ENCODE results near the gene GSS.
"Not testable (repeated sequence)": the region's sequence is repeated elsewhere in the genome, so short reads cannot be mapped to it uniquely, and the experiment has no call there.

Gene GSS

DNA sequence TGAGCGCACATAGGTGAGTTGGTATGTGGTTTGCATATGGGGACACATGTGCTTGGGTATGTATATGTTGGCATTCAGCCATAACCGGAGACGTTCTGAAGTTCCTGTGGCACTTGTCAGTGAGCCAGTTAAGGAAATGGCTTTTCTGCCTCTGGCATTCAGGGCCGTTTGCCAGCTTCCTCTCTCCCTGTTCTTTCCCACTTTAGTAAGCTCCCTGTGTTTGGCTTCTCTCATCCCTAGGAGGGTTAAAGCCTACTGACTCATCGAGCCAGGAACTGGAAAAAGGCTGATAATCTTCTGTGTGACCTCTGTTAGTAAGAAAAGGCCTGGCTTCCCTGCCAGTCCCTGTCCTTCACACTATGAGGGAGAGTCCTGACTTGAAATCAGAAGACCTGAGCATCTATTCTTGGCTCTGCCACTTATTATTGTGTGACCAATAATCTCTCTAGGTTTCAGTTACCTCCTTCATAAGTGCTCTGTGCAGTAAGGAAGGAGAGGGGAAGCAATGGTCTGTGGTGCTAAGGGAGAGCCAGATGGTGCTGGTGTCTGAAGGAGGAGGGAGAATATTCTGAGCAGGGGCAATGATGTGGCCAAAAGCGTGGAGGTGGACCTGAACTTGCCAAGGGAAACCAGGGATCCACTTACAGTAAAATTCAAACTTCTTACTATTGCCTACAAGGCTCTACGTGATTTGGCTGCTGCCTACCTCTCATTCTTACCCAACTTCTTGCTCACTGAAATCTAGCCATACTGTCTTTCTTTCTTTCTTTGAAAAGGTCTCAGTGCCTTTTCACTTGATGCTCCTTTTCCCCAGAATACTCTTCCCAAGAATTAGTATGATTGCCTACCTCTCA, 47.8 kb downstream of the GSS start:
- DNase-seq (ENCODE audit: low read depth), result peak; percentile 98

DNA sequence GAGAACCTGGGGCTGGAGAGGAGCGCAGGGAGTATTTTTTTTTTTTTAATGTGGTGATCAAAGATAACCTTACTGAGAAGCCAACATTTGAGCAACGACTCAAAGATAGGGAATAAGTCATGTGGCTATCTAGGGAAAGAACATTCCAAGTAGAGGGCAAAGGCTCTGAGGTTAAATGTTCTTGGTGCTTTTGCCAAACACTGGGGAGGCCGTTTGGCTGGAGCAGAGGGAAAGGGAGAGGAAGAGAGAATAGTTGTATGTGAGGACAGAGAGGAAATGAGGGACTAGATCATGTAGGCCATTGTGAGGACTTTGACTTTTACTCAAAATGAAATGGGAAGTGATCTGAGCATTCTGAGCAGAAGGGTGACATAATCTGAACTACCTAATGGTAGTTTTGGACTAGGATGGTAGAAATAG, 51.4 kb downstream of the GSS start:
- no peak for DNase-seq (ENCODE audit: low read depth)

DNA sequence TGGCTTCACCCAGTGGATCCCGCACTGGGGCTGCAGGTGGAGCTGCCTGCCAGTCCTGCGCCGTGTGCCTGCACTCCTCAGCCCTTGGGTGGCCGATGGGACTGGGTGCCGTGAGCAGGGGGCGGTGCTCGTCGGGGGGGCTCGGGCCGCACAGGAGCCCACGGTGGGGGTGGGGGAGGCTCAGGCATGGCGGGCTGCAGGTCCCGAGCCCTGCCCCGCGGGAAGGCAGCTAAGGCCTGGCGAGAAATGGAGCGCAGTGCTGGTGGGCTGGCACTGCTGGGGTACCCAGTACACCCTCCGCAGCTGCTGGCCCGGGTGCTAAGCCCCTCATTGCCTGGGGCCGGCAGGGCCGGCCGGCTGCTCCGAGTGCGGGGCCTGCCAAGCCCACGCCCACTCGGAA, 56.9 kb downstream of the GSS start:
- DNase-seq (ENCODE audit: low read depth), result not testable (repeated sequence)

DNA sequence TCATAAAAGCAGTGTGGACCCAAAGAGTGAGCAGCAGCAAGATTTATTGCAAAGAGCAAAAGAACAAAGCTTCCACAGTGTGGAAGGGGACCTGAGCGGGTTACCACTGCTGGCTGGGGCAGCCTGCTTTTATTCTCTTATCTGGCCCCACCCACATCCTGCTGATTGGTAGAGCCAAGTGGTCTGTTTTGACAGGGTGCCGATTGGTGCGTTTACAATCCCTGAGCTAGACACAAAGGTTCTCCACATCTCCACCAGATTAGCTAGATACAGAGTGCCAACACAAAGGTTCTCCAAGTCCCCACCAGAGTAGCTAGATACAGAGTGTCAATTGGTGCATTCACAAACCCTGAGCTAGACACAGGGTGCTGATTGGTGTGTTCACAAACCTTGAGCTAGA, 57.5 kb downstream of the GSS start:
- not testable (repeated sequence) for DNase-seq (ENCODE audit: low read depth)

DNA sequence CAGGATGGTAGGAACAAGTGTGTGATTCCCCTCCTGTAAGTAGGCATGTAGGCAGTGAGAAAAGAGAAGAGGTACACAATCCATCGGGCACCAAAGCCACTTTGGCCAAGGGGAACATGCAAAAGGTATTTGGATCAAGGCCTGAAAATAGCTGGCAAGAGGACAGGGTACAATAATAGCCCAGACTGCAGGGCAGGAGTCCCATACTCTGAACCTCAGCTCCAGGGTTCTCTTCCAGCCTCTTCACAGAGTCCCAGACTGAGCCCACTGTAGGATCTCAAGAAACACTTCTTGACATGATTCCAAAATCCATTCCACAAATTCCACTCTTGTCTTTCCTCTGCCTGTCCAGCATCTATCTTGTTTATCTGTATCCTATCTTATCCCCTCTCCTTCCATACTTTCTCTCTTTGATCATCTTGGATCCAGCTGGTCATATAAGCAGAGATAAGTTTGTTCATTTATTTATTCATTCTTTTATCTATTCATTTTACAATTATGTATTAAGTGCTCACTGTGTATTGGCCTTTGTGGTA, 59.5 kb downstream of the GSS start:
- DNase-seq (ENCODE audit: low read depth), result peak; percentile 68

DNA sequence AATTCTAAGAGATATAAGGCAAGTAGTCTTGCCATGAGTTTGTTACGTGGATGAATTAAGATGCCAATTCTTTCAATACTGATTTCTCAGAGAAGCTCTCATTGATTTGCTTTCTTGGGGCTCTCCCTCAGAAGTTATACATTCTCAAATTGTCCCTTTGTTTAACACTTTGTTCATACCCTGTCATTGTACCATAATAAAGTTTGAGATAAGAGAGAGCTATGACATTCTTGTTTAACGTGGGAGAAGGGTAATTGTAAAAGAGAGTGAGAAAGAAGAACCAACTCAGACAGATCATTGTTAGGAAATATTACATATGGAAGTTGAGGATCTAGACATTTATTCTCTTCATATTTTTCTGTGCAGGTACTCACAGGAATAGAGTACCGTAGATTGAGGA, 60.1 kb downstream of the GSS start:
- DNase-seq (ENCODE audit: low read depth), result no peak

DNA sequence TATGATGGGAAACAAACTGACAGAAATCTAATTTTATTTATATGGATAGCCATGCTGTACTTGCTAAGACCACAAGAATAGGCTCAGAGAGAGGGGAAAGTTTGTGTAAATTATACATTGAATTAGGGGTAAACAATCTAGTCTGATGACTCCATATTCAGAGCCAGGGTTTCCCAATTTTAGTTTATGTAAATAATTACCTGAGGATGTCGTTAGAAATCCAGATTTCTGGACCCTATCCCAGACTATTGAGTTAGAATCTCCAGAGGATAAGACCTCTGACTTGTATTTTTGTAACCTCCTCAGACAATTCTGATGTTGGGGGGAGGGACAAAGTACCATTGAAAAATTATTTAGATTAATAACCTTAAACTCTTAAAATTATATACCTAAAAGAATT, 60.9 kb downstream of the GSS start:
- no peak for DNase-seq (ENCODE audit: low read depth)

DNA sequence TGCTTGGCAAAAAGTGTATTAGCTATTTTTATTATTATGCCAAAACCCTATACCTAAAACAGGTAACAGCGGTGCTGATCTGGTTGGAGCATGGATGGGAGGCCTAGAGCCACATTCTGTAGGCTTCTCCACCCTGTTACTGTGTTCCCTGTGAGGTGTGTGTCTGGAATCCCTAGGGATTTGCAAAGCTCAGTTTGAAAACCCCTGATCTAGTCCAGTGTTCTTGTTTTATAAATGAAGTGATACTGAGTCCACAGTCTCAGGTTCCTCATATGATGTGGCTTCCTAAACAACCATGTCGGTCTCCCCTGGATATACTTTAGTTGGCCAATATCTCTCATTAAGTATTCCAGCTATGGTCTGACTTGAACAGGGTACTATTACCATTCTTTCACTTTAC, 62.9 kb downstream of the GSS start:
- no peak for DNase-seq (ENCODE audit: low read depth)

DNA sequence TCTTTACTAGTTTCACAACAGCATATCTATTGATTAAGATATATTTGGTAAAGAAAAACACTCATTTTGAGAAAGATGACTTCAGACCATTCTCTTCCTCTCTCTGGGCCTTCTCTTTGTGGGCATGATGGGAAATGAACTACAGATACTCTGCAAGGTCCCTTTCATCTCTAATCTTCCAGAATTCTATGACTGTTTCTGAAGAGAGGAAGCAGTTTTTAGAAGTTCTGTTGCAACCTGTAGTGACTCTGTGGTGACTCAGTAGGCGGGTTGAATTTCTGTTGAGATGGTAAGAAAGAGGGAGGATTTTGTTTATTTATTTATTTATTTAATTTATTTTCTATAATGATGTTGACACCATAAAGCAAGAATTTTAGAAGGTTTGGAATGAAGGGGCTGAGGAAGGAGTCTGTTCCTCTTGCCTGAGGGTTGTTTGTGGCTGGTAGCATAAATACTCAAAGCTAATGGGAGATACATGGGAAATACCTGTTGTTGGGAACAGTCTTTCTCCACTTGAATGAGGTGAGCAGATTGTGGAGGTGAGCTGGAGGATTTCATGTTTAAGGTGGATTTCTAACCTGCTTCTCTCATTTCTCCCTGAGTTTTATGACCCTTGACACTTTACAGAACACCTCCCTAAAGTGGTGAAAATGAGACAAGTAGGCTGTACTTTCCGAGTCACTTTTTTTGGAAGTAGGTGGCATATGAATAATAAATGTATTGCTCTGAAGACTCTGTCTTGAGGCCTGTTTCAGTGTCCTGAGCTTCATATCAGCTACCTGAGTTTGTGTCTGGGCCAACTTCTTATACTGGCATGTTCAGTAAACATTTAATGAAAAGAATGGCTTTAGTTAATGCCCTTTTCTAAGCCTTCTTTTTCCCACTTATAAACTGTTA, 64.2 kb downstream of the GSS start:
- peak; percentile 73 for DNase-seq (ENCODE audit: low read depth)

DNA sequence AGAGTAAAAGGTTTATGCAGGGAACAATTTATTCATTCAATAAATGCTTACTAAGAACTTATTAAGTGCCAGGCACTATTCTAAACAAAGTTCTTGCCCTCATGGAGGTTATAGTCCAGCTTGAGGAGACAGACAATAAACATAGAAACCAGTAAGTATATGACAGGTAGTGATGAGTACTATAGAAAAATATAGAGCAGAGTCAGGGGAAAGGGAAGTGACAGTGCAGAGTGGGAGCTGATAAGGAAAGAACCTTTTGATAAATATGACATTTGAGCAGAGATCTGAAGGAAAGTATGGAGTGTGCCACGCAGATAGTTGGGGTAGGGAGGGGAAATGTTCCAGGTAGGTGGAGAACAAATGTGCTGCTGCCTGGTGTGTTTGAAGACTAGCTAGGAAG, 67.1 kb downstream of the GSS start:
- DNase-seq (ENCODE audit: low read depth), result no peak

DNA sequence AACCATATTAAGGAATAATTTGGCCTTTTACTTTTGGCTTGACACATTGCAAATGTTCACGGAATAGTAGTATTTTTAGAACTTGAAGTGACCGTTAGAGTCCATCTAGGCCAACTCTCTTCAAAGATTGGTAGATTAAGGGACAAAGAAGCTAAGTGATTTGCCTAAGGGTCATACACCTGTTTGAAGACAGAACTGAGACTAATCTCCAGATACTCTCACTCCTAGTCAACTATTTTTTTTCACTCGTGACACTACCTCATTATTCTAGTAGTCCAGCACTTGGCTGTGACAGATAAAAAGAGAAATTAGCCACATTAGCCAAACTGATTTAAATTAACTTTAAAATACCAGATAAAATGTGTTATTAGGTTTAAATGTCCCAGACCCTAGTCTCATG, 68.6 kb downstream of the GSS start:
- DNase-seq (ENCODE audit: low read depth), result no peak

DNA sequence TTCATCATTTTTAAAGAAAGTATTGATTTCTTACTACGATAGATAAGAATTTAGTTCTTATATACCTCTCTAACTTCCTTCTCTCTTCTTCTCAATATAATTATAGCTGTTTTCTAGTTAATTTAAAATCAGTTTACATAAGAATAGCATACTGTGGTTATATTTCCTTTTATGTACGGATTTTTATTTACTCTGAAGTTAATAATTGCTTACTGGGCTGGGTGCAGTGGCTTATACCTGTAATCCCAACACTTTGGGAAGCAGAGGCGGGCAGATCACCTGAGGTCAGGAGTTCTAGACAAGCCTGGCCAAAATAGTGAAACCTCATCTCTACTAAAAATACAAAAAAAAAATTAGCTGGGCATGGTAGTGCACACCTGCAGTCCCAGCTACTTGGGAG, 69.5 kb downstream of the GSS start:
- no peak for DNase-seq (ENCODE audit: low read depth)

DNA sequence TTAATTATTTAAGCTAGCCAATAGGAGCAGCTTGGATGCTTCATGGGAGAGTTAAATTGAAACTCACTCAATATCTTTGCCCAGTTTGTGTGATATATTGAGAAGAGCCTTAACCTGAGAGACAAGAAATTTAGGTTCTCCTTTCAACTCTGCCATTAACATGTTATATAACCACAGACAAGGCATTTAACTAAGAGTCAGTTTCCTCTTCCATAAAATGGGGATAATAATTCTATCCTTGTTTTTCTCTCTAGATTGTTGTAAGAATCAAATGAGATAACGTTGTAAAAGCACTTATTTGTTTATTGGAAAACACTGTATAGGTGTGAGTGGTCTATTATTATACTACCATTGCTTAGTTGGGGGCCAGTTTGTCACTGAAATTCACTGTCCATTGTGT, 71.3 kb downstream of the GSS start:
- DNase-seq (ENCODE audit: low read depth), result no peak

DNA sequence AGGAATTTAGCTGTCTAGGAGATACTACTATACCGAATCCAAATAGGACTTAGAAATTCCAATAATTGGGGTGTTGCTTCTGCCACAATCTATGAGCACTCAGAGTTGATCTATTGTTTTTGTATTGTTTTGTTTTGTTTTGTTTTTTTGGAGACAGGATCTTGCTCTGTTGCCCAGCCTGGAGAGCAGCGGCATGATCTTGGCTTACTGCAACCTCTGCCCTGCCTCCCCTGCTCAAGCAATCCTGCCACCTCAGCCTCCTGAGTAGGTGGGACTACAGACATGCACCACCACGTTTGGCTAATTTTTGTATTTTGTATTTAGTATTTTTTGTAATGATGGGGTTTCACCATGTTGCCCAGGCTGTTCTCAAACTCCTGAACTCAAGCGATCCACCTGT, 71.8 kb downstream of the GSS start:
- DNase-seq (ENCODE audit: low read depth), result no peak

DNA sequence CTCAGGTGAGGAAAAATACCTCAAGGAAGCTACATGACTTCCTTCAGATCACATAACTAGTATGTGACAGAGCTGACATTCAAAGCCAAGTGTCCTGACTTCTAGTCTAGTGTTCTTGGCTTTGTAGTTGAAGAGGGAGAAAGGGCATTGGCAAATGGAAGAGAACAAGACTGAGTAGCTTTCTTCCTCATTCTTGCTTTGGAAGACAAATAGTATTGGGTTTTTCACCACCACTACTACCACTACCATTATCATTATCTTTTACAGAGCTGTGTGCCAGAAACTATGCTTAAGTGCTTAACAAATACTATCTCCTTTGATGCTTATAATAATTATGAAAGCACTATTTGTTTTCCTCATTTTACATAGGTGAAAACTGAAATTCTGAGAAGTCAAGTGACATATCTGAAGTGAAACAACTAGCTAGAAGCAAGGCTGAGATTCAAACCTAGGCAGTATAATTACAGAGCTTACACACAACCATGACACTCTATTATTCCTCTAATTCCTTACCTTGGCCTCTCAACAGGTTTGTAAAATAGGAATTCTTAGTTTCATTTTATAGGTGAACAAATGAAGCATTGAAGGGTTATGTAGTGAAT, 72.4 kb downstream of the GSS start:
- DNase-seq (ENCODE audit: low read depth), result no peak

DNA sequence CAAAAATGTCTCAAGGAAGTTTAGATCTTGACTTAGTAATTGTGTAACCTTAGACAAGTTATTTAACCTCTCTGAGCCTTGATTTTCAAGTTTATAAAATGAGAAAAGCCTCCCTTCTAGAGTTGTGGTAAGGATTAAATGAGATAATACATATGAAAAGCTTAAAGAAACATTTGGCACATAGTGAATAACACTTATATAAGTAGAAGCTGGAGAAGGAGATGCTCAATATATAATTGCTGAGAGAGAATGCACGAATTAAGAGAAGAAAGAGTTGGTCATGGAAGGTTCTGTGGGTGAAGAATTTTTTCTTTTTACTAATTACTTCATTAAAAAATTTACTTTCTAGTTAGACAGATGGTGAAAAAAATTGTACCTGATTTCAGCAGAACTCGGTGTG, 73.9 kb downstream of the GSS start:
- DNase-seq (ENCODE audit: low read depth), result no peak

DNA sequence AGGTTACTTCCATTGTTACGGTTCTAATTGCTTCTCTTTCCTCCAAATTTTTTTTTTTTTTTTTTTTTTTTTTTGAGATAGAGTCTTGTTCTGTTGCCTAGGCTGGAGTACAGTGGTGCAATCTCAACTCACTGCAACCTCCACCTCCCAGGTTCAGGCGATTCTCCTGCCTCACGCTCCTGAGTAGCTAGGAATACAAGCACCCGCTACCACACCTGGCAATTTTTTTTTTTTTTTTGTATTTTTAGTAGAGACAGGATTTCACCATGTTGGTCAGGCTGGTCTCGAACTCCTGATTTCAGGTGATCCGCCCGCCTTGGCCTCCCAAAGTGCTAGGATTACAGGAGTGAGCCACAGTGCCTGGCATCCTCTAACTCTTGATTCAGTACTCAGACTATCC, 74.6 kb downstream of the GSS start:
- DNase-seq (ENCODE audit: low read depth), result not testable (repeated sequence)

DNA sequence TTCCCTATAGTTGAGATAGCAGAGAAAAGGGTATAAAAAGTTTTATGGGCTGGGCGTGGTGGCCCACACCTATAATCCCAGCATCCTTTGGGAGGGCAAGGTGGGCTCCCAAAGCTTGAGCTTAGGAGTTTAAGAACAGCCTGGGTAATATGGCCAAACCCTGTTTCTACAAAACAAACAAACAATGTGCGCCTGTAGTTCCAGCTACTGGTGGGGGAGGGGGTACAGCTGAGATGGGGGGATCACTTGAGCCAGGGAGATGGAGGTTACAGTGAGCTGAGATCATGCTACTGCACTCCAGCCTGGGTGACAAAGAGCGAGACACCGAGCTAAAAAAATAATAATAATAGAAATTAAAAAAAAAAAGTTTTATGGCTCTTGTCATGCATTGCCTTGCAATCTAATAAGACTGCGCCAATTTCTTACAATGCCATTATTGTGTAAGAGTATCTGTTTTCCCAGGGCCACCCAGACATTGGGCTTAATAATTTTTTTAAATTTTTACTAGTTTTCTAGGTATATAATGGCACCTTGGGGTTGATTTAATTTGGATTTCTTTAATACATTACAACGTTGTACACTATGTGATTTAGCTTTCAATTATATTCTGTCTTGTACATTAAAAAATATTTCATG, 75.3 kb downstream of the GSS start:
- DNase-seq (ENCODE audit: low read depth), result no peak
